Osteocyte (in vitro differentiated cells): Measurements from ENCODE around the gene SOAT2. TPM values are rescaled to one million over a fixed set of nuclear protein-coding genes. Genes with fewer than 3 reads are reported as not detected.

Experiments
- DNase-seq: peaks from one replicate; pipeline ENCODE4 v3.0.0; 2021; ENCODE audit warnings: mixed read lengths; ENCODE audit not compliant: unreplicated experiment; ENCODE audit errors: extremely low spot score
- H3K27ac Mint-ChIP-seq: one replicate; pipeline ENCODE4 v1.8.0; 2021; ENCODE audit warnings: mild to moderate bottlenecking, mixed read lengths; ENCODE audit not compliant: unreplicated experiment
- H3K27me3 Mint-ChIP-seq: one replicate; pipeline ENCODE4 v1.8.0; 2021; ENCODE audit warnings: mixed read lengths; ENCODE audit not compliant: unreplicated experiment
- H3K36me3 Mint-ChIP-seq: one replicate; pipeline ENCODE4 v1.8.0; 2021; ENCODE audit warnings: mixed read lengths; ENCODE audit not compliant: unreplicated experiment
- H3K4me1 Mint-ChIP-seq: one replicate; pipeline ENCODE4 v1.8.0; 2021; ENCODE audit warnings: mixed read lengths; ENCODE audit not compliant: unreplicated experiment
- H3K4me3 Mint-ChIP-seq: one replicate; pipeline ENCODE4 v1.8.0; 2021; ENCODE audit warnings: mild to moderate bottlenecking, moderate library complexity, mixed read lengths; ENCODE audit not compliant: unreplicated experiment
- H3K9me3 Mint-ChIP-seq: one replicate; pipeline ENCODE4 v1.8.0; 2021; ENCODE audit warnings: mixed read lengths; ENCODE audit not compliant: unreplicated experiment
- microRNA-seq: library from miRNA; unstranded; fragments of <30 nt; microRNA quantifications from one replicate; pipeline ENCODE4 v1.1.0, GENCODE V29; 2020; ENCODE audit not compliant: unreplicated experiment
- total RNA-seq: library from RNA; stranded (reverse); gene quantifications from 2 replicates; pipeline ENCODE4 v1.2.1, GENCODE V29; 2021
- TF ChIP-seq, protein P1 (sequence below): fragments of 200-600 bp; sonication (generic); IDR thresholded peaks from 2 replicates; pipeline ENCODE4 v1.5.0; 2021; ENCODE audit warnings: antibody characterized with exemption, mild to moderate bottlenecking, moderate library complexity

SOAT2 gene
- total RNA-seq, 1 donor from 2014 or later, result not detected

- Mint-ChIP-seq H3K27ac (no peak overlapping the region), H3K9me3 (no peaks in the 10 kb centered on the region), H3K4me3 (no peak overlapping the region), H3K36me3 (peaks cover 21% of the 10 kb centered on the region), H3K27me3 (no peaks in the 10 kb centered on the region), H3K4me1 (peaks cover 20% of the 10 kb centered on the region)
- peak; percentile 76 for DNase-seq
- TF ChIP-seq, protein P1, sequence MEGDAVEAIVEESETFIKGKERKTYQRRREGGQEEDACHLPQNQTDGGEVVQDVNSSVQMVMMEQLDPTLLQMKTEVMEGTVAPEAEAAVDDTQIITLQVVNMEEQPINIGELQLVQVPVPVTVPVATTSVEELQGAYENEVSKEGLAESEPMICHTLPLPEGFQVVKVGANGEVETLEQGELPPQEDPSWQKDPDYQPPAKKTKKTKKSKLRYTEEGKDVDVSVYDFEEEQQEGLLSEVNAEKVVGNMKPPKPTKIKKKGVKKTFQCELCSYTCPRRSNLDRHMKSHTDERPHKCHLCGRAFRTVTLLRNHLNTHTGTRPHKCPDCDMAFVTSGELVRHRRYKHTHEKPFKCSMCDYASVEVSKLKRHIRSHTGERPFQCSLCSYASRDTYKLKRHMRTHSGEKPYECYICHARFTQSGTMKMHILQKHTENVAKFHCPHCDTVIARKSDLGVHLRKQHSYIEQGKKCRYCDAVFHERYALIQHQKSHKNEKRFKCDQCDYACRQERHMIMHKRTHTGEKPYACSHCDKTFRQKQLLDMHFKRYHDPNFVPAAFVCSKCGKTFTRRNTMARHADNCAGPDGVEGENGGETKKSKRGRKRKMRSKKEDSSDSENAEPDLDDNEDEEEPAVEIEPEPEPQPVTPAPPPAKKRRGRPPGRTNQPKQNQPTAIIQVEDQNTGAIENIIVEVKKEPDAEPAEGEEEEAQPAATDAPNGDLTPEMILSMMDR, result no peak
These were observed 69.1 kb downstream of the SOAT2 start for GRCh38 chr12:53172352-53172751.

- Mint-ChIP-seq H3K4me3 (no peak overlapping the region), H3K4me1 (peaks cover 20% of the 10 kb centered on the region), H3K9me3 (no peaks in the 10 kb centered on the region), H3K27me3 (no peaks in the 10 kb centered on the region), H3K27ac (peak overlapping the region; percentile 18), H3K36me3 (peaks cover 21% of the 10 kb centered on the region)
- no peak for DNase-seq
- TF ChIP-seq, protein P1, result no peak
These were observed 69.9 kb downstream of the SOAT2 start for GRCh38 chr12:53173085-53173715.

Small RNAs within 50 kb of the gene (microRNA-seq; reads per million reads assigned to microRNA genes)
- not detected for gene MIR6757

Other genes with a start within 250 kb of the SOAT2 start
- gene KRT8, start 198.4 kb upstream of the SOAT2 start, total RNA-seq, result 18.6 and 19.8 TPM in 2 replicates
- 69.2 and 72.5 TPM in 2 replicates for gene KRT18, start 154.4 kb upstream of the SOAT2 start, total RNA-seq
- gene EIF4B, start 97.0 kb upstream of the SOAT2 start, total RNA-seq, result 516 and 555 TPM in 2 replicates
- 107 and 116 TPM in 2 replicates for gene TNS2, start 53.4 kb upstream of the SOAT2 start, total RNA-seq
- gene SPRYD3, start 24.1 kb upstream of the SOAT2 start, total RNA-seq, result 28.3 and 29.0 TPM in 2 replicates
- 18.8 and 22.3 TPM in 2 replicates for gene IGFBP6, start 5.8 kb upstream of the SOAT2 start, total RNA-seq
- 39.6 and 55.4 TPM in 2 replicates for gene ZNF740, start 77.2 kb downstream of the SOAT2 start, total RNA-seq
- gene CSAD, start 77.4 kb downstream of the SOAT2 start, total RNA-seq, result 45.0 and 47.0 TPM in 2 replicates
- 0.83 TPM in 1 of 2 replicates, not detected in the other for gene ITGB7, start 103.8 kb downstream of the SOAT2 start, total RNA-seq
- gene RARG, start 128.7 kb downstream of the SOAT2 start, total RNA-seq, result 31.6 and 34.9 TPM in 2 replicates
- gene ESPL1, start 164.8 kb downstream of the SOAT2 start, total RNA-seq, result 7.6 and 8.6 TPM in 2 replicates
- gene PFDN5, start 192.1 kb downstream of the SOAT2 start, total RNA-seq, result 394 and 396 TPM in 2 replicates
- gene MYG1, start 196.2 kb downstream of the SOAT2 start, total RNA-seq, result 72.5 and 80.5 TPM in 2 replicates
- 66.3 and 72.8 TPM in 2 replicates for gene AAAS, start 218.1 kb downstream of the SOAT2 start, total RNA-seq
- not detected in 2 replicates for gene SP7, start 232.9 kb downstream of the SOAT2 start, total RNA-seq